Endodermal cell (in vitro differentiated cells): ENCODE results near the gene MYL3. TPM values are rescaled to one million over a fixed set of nuclear protein-coding genes. Genes with fewer than 3 reads are reported as not detected.

Source experiments
- DNase-seq: peaks from one replicate; pipeline ENCODE4 v3.0.0-alpha.2; 2017
- H3K27ac ChIP-seq: 2 replicates; pipeline ENCODE4 v1.5.1; 2013; ENCODE audit warnings: mild to moderate bottlenecking, low read depth, low read length, moderate library complexity
- H3K27me3 ChIP-seq: 2 replicates; pipeline ENCODE4 v1.6.1; 2013; ENCODE audit warnings: mild to moderate bottlenecking, low read length, moderate library complexity; ENCODE audit not compliant: insufficient read depth, control insufficient read depth, poor library complexity, severe bottlenecking
- H3K36me3 ChIP-seq: 2 replicates; pipeline ENCODE4 v1.7.0; 2013; ENCODE audit warnings: mild to moderate bottlenecking, low read length, moderate library complexity; ENCODE audit not compliant: control insufficient read depth, insufficient read depth
- H3K4me1 ChIP-seq: one replicate; pipeline ENCODE4 v1.7.0; 2013; ENCODE audit warnings: low read length; ENCODE audit not compliant: control insufficient read depth, insufficient read depth
- H3K4me3 ChIP-seq: 2 replicates; pipeline ENCODE4 v1.5.1; 2013; ENCODE audit warnings: mild to moderate bottlenecking, low read length, moderate library complexity
- H3K9ac ChIP-seq: 2 replicates; pipeline ENCODE4 v1.6.1; 2013; ENCODE audit warnings: mild to moderate bottlenecking, low read length, moderate library complexity; ENCODE audit not compliant: poor library complexity, severe bottlenecking; ENCODE audit errors: extremely low read depth
- H3K9me3 ChIP-seq: 2 replicates; pipeline ENCODE4 v1.6.1; 2013; ENCODE audit warnings: mild to moderate bottlenecking, low read length, moderate library complexity; ENCODE audit not compliant: control insufficient read depth
- H3K27ac Mint-ChIP-seq: 2 replicates; pipeline ENCODE4 v1.8.0; 2020; ENCODE audit warnings: mixed read lengths
- H3K27me3 Mint-ChIP-seq: 2 replicates; pipeline ENCODE4 v1.8.0; 2021; ENCODE audit warnings: mild to moderate bottlenecking, mixed read lengths; ENCODE audit not compliant: insufficient read depth
- H3K36me3 Mint-ChIP-seq: 2 replicates; pipeline ENCODE4 v1.8.0; 2020; ENCODE audit warnings: low read depth, mixed read lengths
- H3K4me1 Mint-ChIP-seq: 2 replicates; pipeline ENCODE4 v1.8.0; 2020; ENCODE audit warnings: mixed read lengths
- H3K4me3 Mint-ChIP-seq: 2 replicates; pipeline ENCODE4 v1.8.0; 2020; ENCODE audit warnings: mild to moderate bottlenecking, moderate library complexity, mixed read lengths
- H3K9me3 Mint-ChIP-seq: 2 replicates; pipeline ENCODE4 v1.8.0; 2020; ENCODE audit warnings: mild to moderate bottlenecking, mixed read lengths
- CTCF ChIP-seq: fragments of 200-600 bp; sonication (generic); conservative IDR thresholded peaks from 2 replicates; pipeline ENCODE4 v1.5.0; 2021; ENCODE audit warnings: antibody characterized with exemption, mild to moderate bottlenecking
- WGBS, 2 experiments: methylation state at CpG; one replicate each; pipeline versions ENCODE4 v1.1.5 to v1.1.7; 2013; ENCODE audit warnings: missing lambda C conversion rate in 2 of 2, mixed read lengths in 1 of 2; ENCODE audit not compliant: insufficient coverage in 1 of 2, insufficient read length in 1 of 2; 5-methylcytosine and 5-hydroxymethylcytosine counted together
- total RNA-seq, 2 donors: library from RNA; stranded (reverse); fragmentation: NEBNext Ultra II Directional in 1 of 2; extraction: Animal tissue kit (Norgen Biotek cat#: 25700) in 1 of 2; gene quantifications; 2 replicates in 1 of 2; 3 replicates in 1 of 2; pipeline ENCODE4 v1.2.1, GENCODE V29; 2021

Gene MYL3
- total RNA-seq, 2 donors from 2014 or later: 1.6 to 2.3 TPM

- peaks cover 13% of the 10 kb centered on the region for H3K9me3 Mint-ChIP-seq
- DNase-seq: peak; percentile 53
- 92 to 100% methylated on average over 1 to 9 of the region's 9 CpGs for WGBS, 2 experiments
These were observed 16.4 kb downstream of the MYL3 start for GRCh38 chr3:46846624-46847542.

GRCh38 chr3:46845860-46846623 lies 17.2 kb downstream of the MYL3 start:
- H3K36me3 ChIP-seq: no peaks in the 10 kb centered on the region
- peaks cover 21% of the 10 kb centered on the region for H3K9me3 Mint-ChIP-seq
- H3K4me3 Mint-ChIP-seq: peak overlapping the region; percentile 57
- peaks cover 1% of the 10 kb centered on the region for H3K27me3 Mint-ChIP-seq
- DNase-seq: peak; percentile 94
- no peak overlapping the region for H3K27ac ChIP-seq
- 80 to 84% methylated on average over 24 to 53 of the region's 53 CpGs for WGBS, 2 experiments
- peaks cover 20% of the 10 kb centered on the region for H3K4me1 Mint-ChIP-seq
- no peak overlapping the region for H3K9ac ChIP-seq
- H3K4me1 ChIP-seq: no peaks in the 10 kb centered on the region
- H3K4me3 ChIP-seq: no peak overlapping the region
- H3K27ac Mint-ChIP-seq: no peak overlapping the region
- TF ChIP-seq CTCF: peak; percentile 84
- H3K36me3 Mint-ChIP-seq: peaks cover 3% of the 10 kb centered on the region
- H3K9me3 ChIP-seq: peaks cover 24% of the 10 kb centered on the region
- no peaks in the 10 kb centered on the region for H3K27me3 ChIP-seq

More at GRCh38 chr3:46846624-46847542, 16.4 kb downstream of the MYL3 start:
- Mint-ChIP-seq H3K4me1 (peaks cover 20% of the 10 kb centered on the region), H3K36me3 (peaks cover 3% of the 10 kb centered on the region), H3K4me3 (no peak overlapping the region), H3K27ac (no peak overlapping the region), H3K27me3 (peaks cover 1% of the 10 kb centered on the region)
- H3K27me3 ChIP-seq: no peaks in the 10 kb centered on the region
- TF ChIP-seq CTCF: no peak
- no peak overlapping the region for H3K9ac ChIP-seq
- H3K36me3 ChIP-seq: no peaks in the 10 kb centered on the region
- H3K4me3 ChIP-seq: no peak overlapping the region
- H3K27ac ChIP-seq: no peak overlapping the region
- H3K4me1 ChIP-seq: no peaks in the 10 kb centered on the region
- peaks cover 15% of the 10 kb centered on the region for H3K9me3 ChIP-seq

GRCh38 chr3:46845397-46845859 lies 17.8 kb downstream of the MYL3 start:
- H3K9ac ChIP-seq: no peak overlapping the region
- peaks cover 20% of the 10 kb centered on the region for H3K4me1 Mint-ChIP-seq
- peak overlapping the region; percentile 80 for H3K27ac Mint-ChIP-seq
- peaks cover 27% of the 10 kb centered on the region for H3K9me3 Mint-ChIP-seq
- no peak for DNase-seq
- H3K27me3 Mint-ChIP-seq: peaks cover 5% of the 10 kb centered on the region
- TF ChIP-seq CTCF: no peak
- H3K27me3 ChIP-seq: no peaks in the 10 kb centered on the region
- H3K4me3 Mint-ChIP-seq: peak overlapping the region; percentile 57
- 61 to 81% methylated on average over 17 to 23 of the region's 23 CpGs for WGBS, 2 experiments
- H3K36me3 Mint-ChIP-seq: peaks cover 3% of the 10 kb centered on the region
- no peaks in the 10 kb centered on the region for H3K36me3 ChIP-seq
- H3K4me1 ChIP-seq: no peaks in the 10 kb centered on the region
- H3K4me3 ChIP-seq: no peak overlapping the region
- peaks cover 28% of the 10 kb centered on the region for H3K9me3 ChIP-seq
- peak overlapping the region; percentile 47 for H3K27ac ChIP-seq
